ENCODE measurements around the gene MORN2. TPM values are rescaled to one million over a fixed set of nuclear protein-coding genes. Genes with fewer than 3 reads are reported as not detected.
A peak's percentile ranks its signal among the peaks of the same experiment; 100 is the strongest.

Gene MORN2
- total and polyA plus RNA-seq, 12 donors: 11.5 to 31.3 (median 20.7) TPM

DNA sequence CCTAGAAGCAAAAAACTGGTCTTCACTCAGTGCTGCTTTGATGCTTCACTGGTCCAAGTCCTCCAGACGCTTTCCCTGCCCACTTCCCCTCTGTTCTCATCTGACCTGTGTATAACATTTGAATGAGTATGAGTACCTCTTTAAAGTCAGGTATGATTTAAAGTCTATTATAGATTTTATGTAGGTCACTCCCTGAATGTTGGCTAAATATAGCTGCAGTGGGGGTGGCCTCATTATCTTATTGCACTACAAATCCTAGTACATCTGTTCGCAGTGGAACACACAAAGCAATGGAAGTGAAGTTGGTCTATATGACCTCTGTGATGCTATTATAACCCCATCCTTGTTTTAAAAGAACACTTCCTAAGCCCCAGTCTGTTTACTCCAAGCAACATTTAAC, 47.1 kb downstream of the MORN2 start:
- no peaks in the 10 kb centered on the region for H3K9me3 ChIP-seq
- no peaks in the 10 kb centered on the region for H3K27me3 ChIP-seq
- ATAC-seq (peak in 4 of 8 donors; percentile 44 to 56 (median 52)), DNase-seq (no peak)
- H3K27ac ChIP-seq: no peak overlapping the region
- 68 to 79% methylated on average over 2 of the region's 2 CpGs for WGBS, 2 donors
- peaks cover 0 to 7% (median 0%) of the 10 kb centered on the region in 9 donors for H3K4me1 ChIP-seq
- H3K36me3 ChIP-seq: no peaks in the 10 kb centered on the region
- no peak overlapping the region for H3K4me3 ChIP-seq
- intact Hi-C loops (cut with DNase I): no loop called here
- TF ChIP-seq, protein P1, sequence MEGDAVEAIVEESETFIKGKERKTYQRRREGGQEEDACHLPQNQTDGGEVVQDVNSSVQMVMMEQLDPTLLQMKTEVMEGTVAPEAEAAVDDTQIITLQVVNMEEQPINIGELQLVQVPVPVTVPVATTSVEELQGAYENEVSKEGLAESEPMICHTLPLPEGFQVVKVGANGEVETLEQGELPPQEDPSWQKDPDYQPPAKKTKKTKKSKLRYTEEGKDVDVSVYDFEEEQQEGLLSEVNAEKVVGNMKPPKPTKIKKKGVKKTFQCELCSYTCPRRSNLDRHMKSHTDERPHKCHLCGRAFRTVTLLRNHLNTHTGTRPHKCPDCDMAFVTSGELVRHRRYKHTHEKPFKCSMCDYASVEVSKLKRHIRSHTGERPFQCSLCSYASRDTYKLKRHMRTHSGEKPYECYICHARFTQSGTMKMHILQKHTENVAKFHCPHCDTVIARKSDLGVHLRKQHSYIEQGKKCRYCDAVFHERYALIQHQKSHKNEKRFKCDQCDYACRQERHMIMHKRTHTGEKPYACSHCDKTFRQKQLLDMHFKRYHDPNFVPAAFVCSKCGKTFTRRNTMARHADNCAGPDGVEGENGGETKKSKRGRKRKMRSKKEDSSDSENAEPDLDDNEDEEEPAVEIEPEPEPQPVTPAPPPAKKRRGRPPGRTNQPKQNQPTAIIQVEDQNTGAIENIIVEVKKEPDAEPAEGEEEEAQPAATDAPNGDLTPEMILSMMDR (IDR thresholded peaks at IDR 0.05): no peak

DNA sequence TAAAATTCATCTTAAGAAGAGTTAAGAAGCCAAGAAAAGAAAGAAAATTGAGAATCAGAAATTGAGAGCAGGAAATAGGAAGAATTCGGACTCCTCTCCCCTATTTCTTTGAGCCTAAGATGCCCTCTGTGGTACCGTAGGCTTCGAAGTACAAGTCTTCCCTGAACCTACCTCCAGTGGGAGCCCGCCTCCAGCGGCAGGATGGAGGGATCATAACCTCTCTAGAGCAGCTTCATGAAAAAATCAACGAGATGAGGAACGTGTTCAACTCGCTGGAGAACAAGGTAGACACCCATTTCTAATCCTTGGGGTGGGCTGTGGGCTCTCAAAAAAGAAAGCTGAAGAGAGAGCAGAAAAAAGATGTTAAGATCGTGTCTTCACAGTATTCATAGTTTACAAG, 50.2 kb downstream of the MORN2 start:
- Histone ChIP-seq H3K27me3 (no peaks in the 10 kb centered on the region), H3K4me3 (no peak overlapping the region), H3K27ac (no peak overlapping the region), H3K36me3 (peaks cover 0 to 4% (median 0%) of the 10 kb centered on the region in 9 donors), H3K9me3 (no peaks in the 10 kb centered on the region), H3K4me1 (peaks cover 0 to 7% (median 0%) of the 10 kb centered on the region in 9 donors)
- DNase-seq (no peak), ATAC-seq (no peak)
- intact Hi-C loops (cut with DNase I): no loop called here
- TF ChIP-seq, protein P1 (IDR thresholded peaks at IDR 0.05): no peak
- 68 to 72% methylated on average over 9 of the region's 9 CpGs for WGBS, 2 donors

DNA sequence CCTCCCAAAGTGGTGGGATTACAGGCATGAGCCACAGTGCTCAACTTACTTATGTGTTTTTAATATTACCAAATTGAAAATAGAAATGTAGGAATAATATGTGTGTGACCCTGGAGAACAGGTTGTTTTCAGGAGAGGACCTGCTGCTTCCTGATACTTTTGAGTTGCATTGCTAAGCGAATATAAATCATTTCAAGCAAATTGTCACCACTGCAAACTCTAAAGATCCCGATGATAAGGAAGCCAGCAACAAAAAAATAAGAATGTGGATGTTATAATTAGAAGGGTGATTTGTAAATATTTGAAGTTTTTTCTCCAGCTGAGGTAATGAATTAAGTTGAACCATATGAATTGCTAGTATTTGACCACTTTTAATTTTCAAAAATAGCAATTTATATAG, 54.8 kb downstream of the MORN2 start:
- Histone ChIP-seq H3K4me3 (no peak overlapping the region), H3K36me3 (peaks cover 0 to 4% (median 0%) of the 10 kb centered on the region in 9 donors), H3K27ac (no peak overlapping the region), H3K27me3 (no peaks in the 10 kb centered on the region), H3K9me3 (no peaks in the 10 kb centered on the region), H3K4me1 (peaks cover 0 to 6% (median 0%) of the 10 kb centered on the region in 9 donors)
- no peak for DNase-seq
- TF ChIP-seq, protein P1 (IDR thresholded peaks at IDR 0.05): no peak
- intact Hi-C loops (cut with DNase I): no loop called here
- ATAC-seq: no peak
- WGBS, 2 donors: 87 to 94% methylated on average over 2 of the region's 2 CpGs

Other genes starting within 250 kb of the MORN2 start
- gene GALM, start 209.9 kb upstream of the MORN2 start, total RNA-seq: 10 to 100 TPM in 7 of 10 donors, 1 to 10 TPM in 3; 9.4 to 18.6 (median 11.0) TPM
- gene GALM, start 209.9 kb upstream of the MORN2 start, polyA plus RNA-seq: 10 to 100 TPM in 1 of 2 donors, 1 to 10 TPM in 1; 6.5 to 11.9 TPM
- gene SRSF7, start 124.6 kb upstream of the MORN2 start, total RNA-seq: 10 to 100 TPM; 33.2 to 76.8 (median 47.2) TPM
- 10 to 100 TPM; 74.7 to 98.8 TPM for gene SRSF7, start 124.6 kb upstream of the MORN2 start, polyA plus RNA-seq
- 1 to 10 TPM; 6.1 to 9.7 (median 6.9) TPM for gene GEMIN6, start 97.8 kb upstream of the MORN2 start, total RNA-seq
- gene GEMIN6, start 97.8 kb upstream of the MORN2 start, polyA plus RNA-seq: 10 to 100 TPM in 1 of 2 donors, 1 to 10 TPM in 1; 7.9 to 10.5 TPM
- 10 to 100 TPM in 4 of 10 donors, 1 to 10 TPM in 6; 8.0 to 12.4 (median 9.8) TPM for gene DHX57, start within 50 bp of the MORN2 start, total RNA-seq
- 1 to 10 TPM; 6.0 to 6.7 TPM for gene DHX57, start within 50 bp of the MORN2 start, polyA plus RNA-seq
- gene ARHGEF33, start 13.9 kb downstream of the MORN2 start, total RNA-seq: under 1 TPM; 0.06 to 0.99 (median 0.48) TPM
- gene ARHGEF33, start 13.9 kb downstream of the MORN2 start, polyA plus RNA-seq: under 1 TPM; 0.09 to 0.15 TPM
- gene SOS1, start 245.1 kb downstream of the MORN2 start, total RNA-seq: 10 to 100 TPM; 20.6 to 37.8 (median 23.8) TPM
- gene SOS1, start 245.1 kb downstream of the MORN2 start, polyA plus RNA-seq: 1 to 10 TPM; 5.8 to 7.8 TPM

All from heart right ventricle (tissue), 16 donors.